Left lung (tissue), 10 donors: ENCODE results near the gene MED16. TPM values are rescaled to one million over a fixed set of nuclear protein-coding genes. Genes with fewer than 3 reads are reported as not detected.
"Not testable (repeated sequence)": the region's sequence is repeated elsewhere in the genome, so short reads cannot be mapped to it uniquely, and the experiment has no call there.

ENCODE experiments used
- ATAC-seq: fragments of 200-7000 bp; cut with Tn5 transposase; one replicate; pipeline ENCODE4 v1.9.1; 2020; ENCODE audit warnings: moderate library complexity
- DNase-seq, 4 donors: peaks; one replicate each; pipeline ENCODE4 v3.0.0-alpha.2; 2013 to 2020
- H3K27ac ChIP-seq, 2 donors: fragments of 200-600 bp; sonication (generic) in 1 of 2; one replicate each; pipeline versions ENCODE4 v1.5.0 to v1.8.0; 2020 to 2021
- H3K27me3 ChIP-seq, 2 donors: fragments of 200-600 bp; sonication (generic) in 1 of 2; one replicate each; pipeline versions ENCODE4 v1.5.0 to v1.8.0; 2020 to 2021
- H3K36me3 ChIP-seq, 2 donors: fragments of 200-600 bp; sonication (generic) in 1 of 2; one replicate each; pipeline versions ENCODE4 v1.5.0 to v1.8.0; 2020 to 2021
- H3K4me1 ChIP-seq, 2 donors: fragments of 200-600 bp; one replicate each; pipeline ENCODE4 v1.8.0; 2021
- H3K4me3 ChIP-seq, 2 donors: fragments of 200-600 bp; sonication (generic) in 1 of 2; one replicate each; pipeline versions ENCODE4 v1.5.0 to v1.8.0; 2020 to 2021; ENCODE audit warnings: mild to moderate bottlenecking in 1 of 2
- H3K9me3 ChIP-seq, 2 donors: fragments of 200-600 bp; sonication (generic) in 1 of 2; one replicate each; pipeline versions ENCODE4 v1.5.0 to v1.8.0; 2020 to 2021
- intact Hi-C, 2 donors: fragments of 100-400 bp; cut with DNase I; formaldehyde crosslinking; loops; one replicate each; pipeline versions ENCODE4 v1.11.2 to v1.14.2; 2022
- polyA plus RNA-seq, 6 donors: library from polyadenylated mRNA; unstranded; fragments of 120-200 nt; gene quantifications; one replicate each; pipeline ENCODE4 v1.2.1, GENCODE V29; 2013; ENCODE audit not compliant: insufficient read length in 6 of 6
- total RNA-seq, 2 donors: library from RNA; stranded (reverse); fragmentation: NEBNext Ultra II Directional; extraction: Animal tissue kit (Norgen Biotek cat#: 25700); gene quantifications; one replicate each; pipeline ENCODE4 v1.2.1, GENCODE V29; 2021
- TF ChIP-seq, protein P1 (sequence below), 2 donors: fragments of 200-600 bp; sonication (generic) in 1 of 2; IDR thresholded peaks; one replicate each; pipeline versions ENCODE4 v1.5.0 to v1.8.0; 2021; ENCODE audit warnings: antibody characterized with exemption in 2 of 2
- donor health status: DM: no; HTN: yes; CAD: no.
- donor health status: DM: no; HTN: no; CAD: no.

MED16 gene
- total and polyA plus RNA-seq, 8 donors = 42.4 to 61.7 (median 53.0) TPM

DNA sequence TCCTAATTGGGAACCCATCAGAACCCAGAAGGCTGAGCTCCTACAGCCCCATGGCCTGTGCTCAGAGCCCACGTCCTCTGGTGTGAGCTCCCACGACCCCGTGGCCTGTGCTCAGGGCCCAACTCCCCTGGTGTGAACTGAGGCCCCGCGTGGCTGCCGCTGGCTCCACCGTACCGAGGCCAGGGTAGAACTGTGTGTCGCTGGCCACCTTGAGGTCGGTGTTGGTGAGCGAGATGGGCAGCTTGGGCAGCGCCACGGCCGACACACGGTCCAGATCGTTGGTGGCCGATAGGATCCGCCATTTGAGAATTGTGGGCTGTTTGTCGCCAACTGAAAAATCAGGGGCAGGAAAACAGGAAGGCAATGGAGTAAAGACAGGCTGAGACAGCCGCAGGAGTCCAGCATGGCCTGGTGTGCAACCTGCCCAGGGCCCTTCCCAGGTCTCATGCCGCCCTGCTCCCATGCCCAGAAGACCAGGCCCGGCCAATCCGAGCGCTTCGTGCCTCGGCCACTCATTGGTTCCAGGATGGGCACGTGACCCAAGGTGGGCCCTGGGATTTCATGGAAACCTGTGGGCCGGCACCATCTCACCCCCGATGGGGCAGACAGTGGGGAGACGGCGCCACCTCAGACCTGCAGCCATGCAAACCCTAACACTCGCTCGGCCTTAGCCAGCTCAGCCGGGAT, 11.5 kb downstream of the MED16 start:
- no peak for ATAC-seq
- Histone ChIP-seq H3K4me3 (no peak overlapping the region), H3K4me1 (no peaks in the 10 kb centered on the region), H3K9me3 (no peaks in the 10 kb centered on the region), H3K27ac (no peak overlapping the region), H3K36me3 (peaks cover 0 to 76% of the 10 kb centered on the region in 2 donors), H3K27me3 (no peaks in the 10 kb centered on the region)
- no peak for DNase-seq
- intact Hi-C loops = no loop called here
- TF ChIP-seq, protein P1, sequence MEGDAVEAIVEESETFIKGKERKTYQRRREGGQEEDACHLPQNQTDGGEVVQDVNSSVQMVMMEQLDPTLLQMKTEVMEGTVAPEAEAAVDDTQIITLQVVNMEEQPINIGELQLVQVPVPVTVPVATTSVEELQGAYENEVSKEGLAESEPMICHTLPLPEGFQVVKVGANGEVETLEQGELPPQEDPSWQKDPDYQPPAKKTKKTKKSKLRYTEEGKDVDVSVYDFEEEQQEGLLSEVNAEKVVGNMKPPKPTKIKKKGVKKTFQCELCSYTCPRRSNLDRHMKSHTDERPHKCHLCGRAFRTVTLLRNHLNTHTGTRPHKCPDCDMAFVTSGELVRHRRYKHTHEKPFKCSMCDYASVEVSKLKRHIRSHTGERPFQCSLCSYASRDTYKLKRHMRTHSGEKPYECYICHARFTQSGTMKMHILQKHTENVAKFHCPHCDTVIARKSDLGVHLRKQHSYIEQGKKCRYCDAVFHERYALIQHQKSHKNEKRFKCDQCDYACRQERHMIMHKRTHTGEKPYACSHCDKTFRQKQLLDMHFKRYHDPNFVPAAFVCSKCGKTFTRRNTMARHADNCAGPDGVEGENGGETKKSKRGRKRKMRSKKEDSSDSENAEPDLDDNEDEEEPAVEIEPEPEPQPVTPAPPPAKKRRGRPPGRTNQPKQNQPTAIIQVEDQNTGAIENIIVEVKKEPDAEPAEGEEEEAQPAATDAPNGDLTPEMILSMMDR (IDR thresholded peaks at IDR 0.05) = no peak

DNA sequence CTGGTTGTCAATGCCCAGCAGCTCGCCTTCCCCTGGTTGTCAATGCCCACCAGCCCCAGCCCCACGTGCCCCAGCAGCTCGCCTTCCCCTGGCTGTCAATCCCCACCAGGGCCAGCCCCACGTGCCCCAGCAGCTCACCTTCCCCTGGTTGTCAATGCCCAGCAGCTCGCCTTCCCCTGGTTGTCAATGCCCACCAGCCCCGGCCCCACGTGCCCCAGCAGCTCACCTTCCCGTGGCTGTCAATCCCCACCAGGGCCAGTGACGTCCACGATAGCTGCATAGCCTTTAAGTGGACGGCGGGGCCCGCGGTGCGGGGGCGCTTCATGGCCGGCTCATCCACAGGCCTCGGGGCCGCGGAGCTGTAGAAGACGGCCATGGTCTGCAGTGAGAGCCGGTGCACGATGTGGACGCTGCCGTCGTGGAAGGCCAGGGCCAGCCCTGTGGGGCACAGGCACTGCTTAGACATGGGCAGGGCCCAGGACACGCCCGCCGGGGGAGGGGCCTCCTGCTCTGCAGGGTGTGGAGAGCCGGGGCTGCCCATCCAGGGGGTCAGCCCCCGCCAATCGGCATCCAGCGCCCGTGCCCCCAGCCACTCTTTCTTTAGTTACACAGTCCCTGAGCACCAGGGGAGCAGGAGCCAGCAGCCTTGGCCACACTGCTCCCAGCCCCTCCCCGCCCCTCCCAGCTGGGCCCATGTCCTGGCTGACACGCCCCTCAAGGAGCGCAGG, 13.1 kb downstream of the MED16 start:
- DNase-seq (no peak), ATAC-seq (no peak)
- intact Hi-C loops = no loop called here
- no peak overlapping the region for H3K27ac ChIP-seq
- H3K9me3 ChIP-seq = no peaks in the 10 kb centered on the region
- no peak overlapping the region for H3K4me3 ChIP-seq
- TF ChIP-seq, protein P1 (IDR thresholded peaks at IDR 0.05) = no peak
- no peaks in the 10 kb centered on the region for H3K4me1 ChIP-seq
- H3K27me3 ChIP-seq = no peaks in the 10 kb centered on the region
- H3K36me3 ChIP-seq = peaks cover 0 to 76% of the 10 kb centered on the region in 2 donors

DNA sequence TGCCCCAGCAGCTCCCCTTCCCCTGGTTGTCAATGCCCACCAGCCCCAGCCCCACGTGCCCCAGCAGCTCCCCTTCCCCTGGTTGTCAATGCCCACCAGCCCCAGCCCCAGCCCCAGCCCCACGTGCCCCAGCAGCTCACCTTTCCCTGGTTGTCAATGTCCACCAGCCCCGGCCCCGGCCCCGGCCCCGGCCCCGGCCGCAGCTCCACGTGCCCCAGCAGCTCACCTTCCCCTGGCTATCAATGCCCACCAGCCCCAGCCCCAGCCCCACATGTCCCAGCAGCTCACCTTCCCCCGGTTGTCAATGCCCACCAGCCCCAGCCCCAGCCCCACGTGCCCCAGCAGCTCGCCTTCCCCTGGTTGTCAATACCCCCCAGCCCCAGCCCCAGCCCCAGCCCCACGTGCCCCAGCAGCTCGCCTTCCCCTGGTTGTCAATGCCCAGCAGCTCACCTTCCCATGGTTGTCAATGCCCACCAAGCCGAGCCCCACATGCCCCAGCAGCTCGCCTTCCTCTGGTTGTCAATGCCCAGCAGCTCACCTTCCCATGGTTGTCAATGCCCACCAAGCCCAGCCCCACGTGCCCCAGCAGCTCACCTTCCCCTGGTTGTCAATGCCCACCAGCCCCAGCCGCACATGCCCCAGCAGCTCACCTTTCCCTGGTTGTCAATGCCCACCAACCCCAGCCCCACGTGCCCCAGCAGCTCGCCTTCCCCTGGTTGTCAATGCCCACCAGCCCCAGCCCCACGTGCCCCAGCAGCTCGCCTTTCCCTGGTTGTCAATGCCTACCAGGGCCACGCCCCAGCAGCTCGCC, 14.0 kb downstream of the MED16 start:
- H3K27me3 ChIP-seq, H3K9me3 ChIP-seq, ATAC-seq, intact Hi-C loops, H3K4me1 ChIP-seq, H3K27ac ChIP-seq, H3K4me3 ChIP-seq, DNase-seq: not testable (repeated sequence)
- H3K36me3 ChIP-seq = peaks cover 0 to 76% of the 10 kb centered on the region in 2 donors

DNA sequence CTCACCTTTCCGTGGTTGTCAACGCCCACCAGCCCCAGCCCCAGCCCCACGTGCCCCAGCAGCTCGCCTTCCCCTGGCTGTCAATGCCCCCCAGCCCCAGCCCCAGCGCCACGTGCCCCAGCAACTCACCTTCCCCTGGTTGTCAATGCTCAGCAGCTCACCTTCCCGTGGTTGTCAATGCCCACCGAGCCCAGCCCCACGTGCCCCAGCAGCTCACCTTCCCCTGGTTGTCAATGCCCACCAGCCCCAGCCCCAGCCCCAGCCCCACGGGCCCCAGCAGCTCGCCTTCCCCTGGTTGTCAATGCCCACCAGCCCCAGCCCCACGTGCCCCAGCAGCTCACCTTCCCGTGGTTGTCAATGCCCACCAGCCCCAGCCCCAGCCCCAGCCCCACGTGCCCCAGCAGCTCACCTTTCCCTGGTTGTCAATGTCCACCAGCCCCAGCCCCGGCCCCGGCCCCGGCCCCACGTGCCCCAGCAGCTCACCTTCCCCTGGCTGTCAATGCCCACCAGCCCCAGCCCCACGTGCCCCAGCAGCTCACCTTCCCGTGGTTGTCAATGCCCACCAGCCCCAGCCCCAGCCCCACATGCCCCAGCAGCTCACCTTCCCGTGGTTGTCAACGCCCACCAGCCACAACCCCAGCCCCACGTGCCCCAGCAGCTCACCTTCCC, 14.9 kb downstream of the MED16 start:
- H3K9me3 ChIP-seq, H3K4me1 ChIP-seq, intact Hi-C loops, H3K27me3 ChIP-seq, H3K27ac ChIP-seq, ATAC-seq, DNase-seq, H3K4me3 ChIP-seq: not testable (repeated sequence)
- peaks cover 0 to 76% of the 10 kb centered on the region in 2 donors for H3K36me3 ChIP-seq

DNA sequence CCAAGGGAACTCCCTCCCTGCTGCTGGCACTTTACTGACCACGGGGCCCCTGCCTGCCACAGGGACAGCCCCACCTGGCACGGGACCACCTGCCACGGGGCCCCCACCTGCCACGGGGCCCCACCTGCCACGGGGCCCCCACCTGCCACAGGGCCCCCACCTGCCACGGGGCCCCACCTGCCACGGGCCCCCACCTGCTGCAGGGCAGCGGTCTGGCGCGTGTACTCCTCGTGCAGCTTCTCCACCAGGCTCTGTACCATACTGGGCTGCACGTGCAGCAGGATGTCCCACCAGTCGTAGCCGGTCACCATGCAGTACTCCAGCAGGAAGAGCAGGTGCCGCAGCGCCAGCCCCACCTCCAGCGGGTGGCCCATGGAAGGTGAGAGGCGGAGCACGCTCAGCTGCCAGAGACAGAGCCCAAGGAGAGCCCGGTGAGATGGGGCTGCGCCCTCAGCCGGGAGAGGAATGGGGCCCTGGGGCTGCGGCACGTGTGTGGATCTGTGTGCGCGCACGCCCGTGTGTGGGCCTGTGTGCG, 16.1 kb downstream of the MED16 start:
- H3K9me3 ChIP-seq = no peaks in the 10 kb centered on the region
- peaks cover 0 to 64% of the 10 kb centered on the region in 2 donors for H3K36me3 ChIP-seq
- intact Hi-C loops = no loop called here
- H3K27ac ChIP-seq = no peak overlapping the region
- no peak for DNase-seq
- ATAC-seq = no peak
- TF ChIP-seq, protein P1 (IDR thresholded peaks at IDR 0.05) = no peak
- no peaks in the 10 kb centered on the region for H3K27me3 ChIP-seq
- no peak overlapping the region for H3K4me3 ChIP-seq
- peaks cover 0 to 9% of the 10 kb centered on the region in 2 donors for H3K4me1 ChIP-seq
